Activated CD8-positive, alpha-beta T cell treated with anti-CD3 and anti-CD28 coated beads for 36 hours (primary cell): ENCODE results near the gene DIAPH1. TPM values are rescaled to one million over a fixed set of nuclear protein-coding genes. Genes with fewer than 3 reads are reported as not detected.
A peak's percentile ranks its signal among the peaks of the same experiment; 100 is the strongest.

ENCODE experiments used
- ATAC-seq: fragments of 200-7000 bp; cut with Tn5 transposase; one replicate; pipeline ENCODE4 v1.10.0; 2021; ENCODE audit warnings: mild to moderate bottlenecking, moderate library complexity
- CTCF ChIA-PET: fragments of 350-600 bp; sonication (Branson Sonifier 250); formaldehyde crosslinking; loops from one replicate; lab custom pipeline; 2021; ENCODE audit warnings: antibody characterized with exemption; lab: Charles Lee
- POLR2A ChIA-PET: fragments of 350-600 bp; sonication (Branson Sonifier 250); formaldehyde crosslinking; loops from one replicate; lab custom pipeline; 2021; ENCODE audit warnings: antibody characterized with exemption; lab: Charles Lee
- DNase-seq: peaks from one replicate; pipeline ENCODE4 v3.0.0-alpha.2; 2020
- H3K27ac Mint-ChIP-seq: one replicate; pipeline ENCODE4 v1.8.0; 2021; ENCODE audit warnings: mild to moderate bottlenecking, mixed read lengths
- H3K27me3 Mint-ChIP-seq: one replicate; pipeline ENCODE4 v1.8.0; 2021; ENCODE audit warnings: mixed read lengths
- H3K36me3 Mint-ChIP-seq: one replicate; pipeline ENCODE4 v1.8.0; 2021; ENCODE audit warnings: low read depth, mixed read lengths
- H3K4me1 Mint-ChIP-seq: one replicate; pipeline ENCODE4 v1.8.0; 2021; ENCODE audit warnings: low read depth, mixed read lengths
- H3K4me3 Mint-ChIP-seq: one replicate; pipeline ENCODE4 v1.8.0; 2021; ENCODE audit warnings: mild to moderate bottlenecking, moderate library complexity, mixed read lengths
- H3K9me3 Mint-ChIP-seq: one replicate; pipeline ENCODE4 v1.8.0; 2021; ENCODE audit warnings: mixed read lengths
- CTCF ChIP-seq: fragments of 200-600 bp; IDR thresholded peaks from one replicate; pipeline ENCODE4 v1.8.0; 2022; ENCODE audit warnings: antibody characterized with exemption, mild to moderate bottlenecking
- intact Hi-C: fragments of 100-400 bp; cut with micrococcal nuclease; formaldehyde crosslinking; loops from one replicate; pipeline ENCODE4 v1.10.0; 2022
- total RNA-seq, 2 experiments: library from RNA; stranded (reverse); gene quantifications; one replicate each; pipeline ENCODE4 v1.2.3, GENCODE V29; 2021

The DIAPH1 gene
- total RNA-seq, 2 experiments from 2014 or later = 209 to 218 TPM

DNA sequence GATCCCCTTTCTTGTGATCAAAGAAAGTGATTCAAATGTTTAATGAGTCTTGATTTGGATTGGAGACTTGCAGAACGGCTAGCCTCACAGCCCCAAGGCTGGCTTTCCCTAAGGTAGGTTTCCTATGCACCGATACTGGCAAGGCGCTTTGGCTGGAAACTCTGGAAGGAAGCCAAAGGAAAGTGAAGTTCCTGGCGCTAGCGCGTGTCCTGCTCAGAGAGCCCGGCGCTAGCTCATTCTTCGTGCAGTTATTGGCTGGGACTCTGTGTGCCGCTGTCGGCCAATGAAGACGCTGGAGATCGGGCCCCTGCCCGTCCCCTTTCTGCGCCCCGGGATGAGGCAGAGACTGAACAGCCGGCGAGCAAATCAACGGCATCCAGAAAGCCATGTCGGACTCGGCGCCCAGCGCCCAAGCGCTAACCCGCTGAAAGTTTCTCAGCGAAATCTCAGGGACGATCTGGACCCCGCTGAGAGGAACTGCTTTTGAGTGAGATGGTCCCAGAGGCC, 143.1 kb downstream of the DIAPH1 start, which contains the start of gene PCDHGC3:
TSS of gene PCDHGC3 (plus strand) at position 342 of the 507 bp plus-strand sequence. CDS start at position 493, 151 bp downstream.
- peak; percentile 69 for DNase-seq
- Mint-ChIP-seq H3K27ac (no peak within 1 kb of the TSS), H3K9me3 (no peaks in the 10 kb centered on the region), H3K4me3 (peak within 1 kb of the TSS; percentile 77), H3K36me3 (no peaks in the 10 kb centered on the region), H3K4me1 (peaks cover 25% of the 10 kb centered on the region), H3K27me3 (peaks cover 52% of the 10 kb centered on the region)
- intact Hi-C loops = no loop called here
- peak; percentile 91 for ATAC-seq
- ChIA-PET CTCF (interaction anchor here (0.6 to 4.7 kb wide), 13 partner anchors 10 to 106 kb away, joined by 3 to 28 read pairs (median 6); partner anchors contain the start of genes PCDHGA10, PCDHGA11, PCDHGB3 and PCDHGB5), POLR2A (interaction anchor here (0.5 kb wide), 1 partner anchor 829 kb away, joined by 3 read pairs; no protein-coding TSS in a partner anchor)
- TF ChIP-seq CTCF = peak; percentile 24

DNA sequence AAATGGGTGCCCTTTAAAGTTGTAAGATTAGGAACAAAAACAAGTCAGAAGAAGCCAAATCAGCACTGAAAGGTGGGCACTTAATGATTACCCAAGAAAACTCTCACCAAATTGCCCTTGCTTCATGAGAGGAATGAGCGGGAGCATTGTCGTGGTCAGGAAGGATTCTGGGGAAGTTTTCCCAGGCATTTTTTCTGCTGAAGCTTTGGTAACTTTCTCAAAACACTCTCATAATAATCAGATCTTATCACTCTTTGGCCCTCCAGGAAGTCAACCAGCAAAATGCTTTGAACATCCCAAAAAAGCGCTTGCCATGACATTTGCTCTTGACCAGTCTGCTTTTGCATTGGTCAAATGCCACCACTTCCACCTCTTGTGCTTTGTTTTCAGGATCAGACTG, 153.4 kb downstream of the DIAPH1 start:
- CTCF ChIA-PET = interaction anchor here (0.9 to 1.4 kb wide), 2 partner anchors 35 to 46 kb away, joined by 3 to 4 read pairs; partner anchors contain the start of gene PCDHGA12
- POLR2A ChIA-PET = no interaction called here

More for the DNA sequence above, 153.4 kb downstream of the DIAPH1 start:
- Mint-ChIP-seq H3K4me1 (no peaks in the 10 kb centered on the region), H3K27ac (no peak overlapping the region), H3K36me3 (no peaks in the 10 kb centered on the region), H3K4me3 (no peak overlapping the region), H3K27me3 (peaks cover 17% of the 10 kb centered on the region), H3K9me3 (peaks cover 3% of the 10 kb centered on the region)
- intact Hi-C loops = no loop called here
- TF ChIP-seq CTCF = no peak
- ATAC-seq (no peak), DNase-seq (no peak)

Other genes starting within 250 kb of the DIAPH1 start
- gene PCDHGB3, start 248.8 kb downstream of the DIAPH1 start, total RNA-seq = under 1 TPM; 0.07 to 0.16 TPM
- gene PCDHGA6, start 245.1 kb downstream of the DIAPH1 start, total RNA-seq = not detected
- not detected for gene PCDHGA7, start 236.3 kb downstream of the DIAPH1 start, total RNA-seq
- gene PCDHGB4, start 231.3 kb downstream of the DIAPH1 start, total RNA-seq = not detected
- gene PCDHGA8, start 226.4 kb downstream of the DIAPH1 start, total RNA-seq = not detected
- gene PCDHGB5, start 221.1 kb downstream of the DIAPH1 start, total RNA-seq = under 1 TPM in 1 of 2 experiments, not detected in 1; 0.11 TPM
- gene PCDHGA9, start 216.2 kb downstream of the DIAPH1 start, total RNA-seq = under 1 TPM in 1 of 2 experiments, not detected in 1; 0.09 TPM
- gene PCDHGB6, start 211.0 kb downstream of the DIAPH1 start, total RNA-seq = under 1 TPM in 1 of 2 experiments, not detected in 1; 0.09 TPM
- gene PCDHGA10, start 206.0 kb downstream of the DIAPH1 start, total RNA-seq = not detected
- not detected for gene PCDHGB7, start 201.3 kb downstream of the DIAPH1 start, total RNA-seq
- not detected for gene PCDHGA11, start 197.9 kb downstream of the DIAPH1 start, total RNA-seq
- gene PCDHGA12, start 188.5 kb downstream of the DIAPH1 start, total RNA-seq = not detected
- not detected for gene PCDHGC3, start 143.0 kb downstream of the DIAPH1 start, total RNA-seq
- not detected for gene PCDHGC4, start 134.0 kb downstream of the DIAPH1 start, total RNA-seq
- not detected for gene PCDHGC5, start 129.9 kb downstream of the DIAPH1 start, total RNA-seq
- 10 to 100 TPM; 94.8 to 98.3 TPM for gene HDAC3, start 17.8 kb upstream of the DIAPH1 start, total RNA-seq
- gene RELL2, start 18.0 kb upstream of the DIAPH1 start, total RNA-seq = 10 to 100 TPM; 31.4 to 35.6 TPM
- 10 to 100 TPM; 30.1 to 31.8 TPM for gene FCHSD1, start 32.4 kb upstream of the DIAPH1 start, total RNA-seq
- 1 to 10 TPM; 5.9 to 7.2 TPM for gene ARAP3, start 63.2 kb upstream of the DIAPH1 start, total RNA-seq